ENCODE measurements around the gene ZNG1B.
"Not testable (repeated sequence)": the region's sequence is repeated elsewhere in the genome, so short reads cannot be mapped to it uniquely, and the experiment has no call there.

Gene ZNG1B

DNA sequence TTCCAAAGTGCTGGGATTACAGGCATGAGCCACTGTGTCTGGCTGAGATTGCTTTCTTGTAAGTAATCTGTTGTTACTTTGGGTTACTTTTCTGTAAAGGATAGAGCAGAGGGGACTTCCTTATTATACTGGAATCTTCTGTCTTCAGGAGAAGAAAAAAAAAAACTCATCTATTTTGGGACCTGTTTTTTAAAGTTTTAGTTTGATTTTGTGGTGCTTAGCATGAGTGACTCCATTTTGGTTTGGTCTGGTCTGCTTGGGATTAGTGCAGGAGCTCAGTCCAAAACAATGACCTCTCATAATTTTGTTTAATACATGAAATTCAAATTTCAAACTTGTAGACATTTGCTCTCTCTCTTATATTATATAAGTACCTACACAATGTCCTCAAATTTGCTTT is 4.0 kb upstream of the ZNG1B start:
- not testable (repeated sequence) for H3K4me2 ChIP-seq (ENCODE audit: low read length, poor library complexity, severe bottlenecking); H2BK12ac ChIP-seq (ENCODE audit: low read length in 2 of 2); H3K4me1 ChIP-seq (ENCODE audit: control insufficient read depth, insufficient read depth, low read depth, low read length); H2BK120ac ChIP-seq (ENCODE audit: low read depth, low read length); H3K27ac ChIP-seq (ENCODE audit: low read length, poor library complexity, severe bottlenecking); H3K18ac ChIP-seq (ENCODE audit: low read depth in 1 of 2, low read length in 2 of 2); H3K79me1 ChIP-seq (replicated peaks; ENCODE audit: low read length, poor library complexity, severe bottlenecking); H4K91ac ChIP-seq (ENCODE audit: low read length); H4K8ac ChIP-seq (ENCODE audit: low read length); H2BK5ac ChIP-seq (ENCODE audit: low read depth, low read length, poor library complexity, severe bottlenecking); DNase-seq; H2AK5ac ChIP-seq (ENCODE audit: low read length, severe bottlenecking); H2AFZ ChIP-seq (ENCODE audit: low read depth, low read length); H2BK15ac ChIP-seq (ENCODE audit: low read depth, poor library complexity, severe bottlenecking); H3K23ac ChIP-seq (ENCODE audit: low read length in 2 of 2); H3K14ac ChIP-seq (ENCODE audit: low read length in 2 of 2); H3K27me3 ChIP-seq (ENCODE audit: control insufficient read depth in 1 of 2, insufficient read depth in 1 of 2, low read length in 2 of 2); H3K4me3 ChIP-seq (ENCODE audit: insufficient read depth in 1 of 2, low read depth in 1 of 2, low read length in 2 of 2); H3K36me3 ChIP-seq (ENCODE audit: control insufficient read depth in 1 of 2, insufficient read depth in 2 of 2, low read depth in 1 of 2, low read length in 2 of 2); H3K4ac ChIP-seq (ENCODE audit: low read depth in 1 of 2, low read length in 2 of 2); H3K9me3 ChIP-seq (ENCODE audit: control insufficient read depth, low read length); H3K9ac ChIP-seq (ENCODE audit: low read length)

DNA sequence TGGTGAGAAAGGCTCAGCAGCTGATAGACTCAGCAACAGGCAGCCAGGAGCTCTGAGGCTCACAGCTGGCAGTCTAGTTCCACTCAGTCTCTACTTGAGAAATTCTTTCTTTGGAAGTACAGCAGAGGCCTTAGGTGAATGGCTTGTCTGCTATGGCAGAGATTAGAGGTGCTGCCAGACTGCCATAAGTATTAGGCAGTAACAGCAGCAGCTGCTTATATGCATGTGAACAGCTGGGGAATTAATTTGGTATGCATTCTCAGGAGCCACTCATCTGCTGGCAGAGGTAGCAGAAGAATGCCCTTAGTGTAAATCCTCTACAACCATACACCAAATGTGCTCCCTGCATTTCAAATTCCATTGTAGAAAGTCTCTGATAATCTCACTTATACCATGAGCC is 28.3 kb downstream of the ZNG1B start:
- H3K4me2 ChIP-seq (ENCODE audit: low read length, poor library complexity, severe bottlenecking); H2BK5ac ChIP-seq (ENCODE audit: low read depth, low read length, poor library complexity, severe bottlenecking); H3K27ac ChIP-seq (ENCODE audit: low read length, poor library complexity, severe bottlenecking); H3K27me3 ChIP-seq (ENCODE audit: control insufficient read depth in 1 of 2, insufficient read depth in 1 of 2, low read length in 2 of 2); H3K18ac ChIP-seq (ENCODE audit: low read depth in 1 of 2, low read length in 2 of 2); H3K4me3 ChIP-seq (ENCODE audit: insufficient read depth in 1 of 2, low read depth in 1 of 2, low read length in 2 of 2); H3K4me1 ChIP-seq (ENCODE audit: control insufficient read depth, insufficient read depth, low read depth, low read length); H2BK12ac ChIP-seq (ENCODE audit: low read length in 2 of 2); H3K79me1 ChIP-seq (replicated peaks; ENCODE audit: low read length, poor library complexity, severe bottlenecking); H3K36me3 ChIP-seq (ENCODE audit: control insufficient read depth in 1 of 2, insufficient read depth in 2 of 2, low read depth in 1 of 2, low read length in 2 of 2); H2AK5ac ChIP-seq (ENCODE audit: low read length, severe bottlenecking); H2BK15ac ChIP-seq (ENCODE audit: low read depth, poor library complexity, severe bottlenecking); H3K9me3 ChIP-seq (ENCODE audit: control insufficient read depth, low read length); H2BK120ac ChIP-seq (ENCODE audit: low read depth, low read length); H3K9ac ChIP-seq (ENCODE audit: low read length); H3K14ac ChIP-seq (ENCODE audit: low read length in 2 of 2); H2AFZ ChIP-seq (ENCODE audit: low read depth, low read length); H3K4ac ChIP-seq (ENCODE audit: low read depth in 1 of 2, low read length in 2 of 2); H4K91ac ChIP-seq (ENCODE audit: low read length); H3K23ac ChIP-seq (ENCODE audit: low read length in 2 of 2); DNase-seq; H4K8ac ChIP-seq (ENCODE audit: low read length): not testable (repeated sequence)

DNA sequence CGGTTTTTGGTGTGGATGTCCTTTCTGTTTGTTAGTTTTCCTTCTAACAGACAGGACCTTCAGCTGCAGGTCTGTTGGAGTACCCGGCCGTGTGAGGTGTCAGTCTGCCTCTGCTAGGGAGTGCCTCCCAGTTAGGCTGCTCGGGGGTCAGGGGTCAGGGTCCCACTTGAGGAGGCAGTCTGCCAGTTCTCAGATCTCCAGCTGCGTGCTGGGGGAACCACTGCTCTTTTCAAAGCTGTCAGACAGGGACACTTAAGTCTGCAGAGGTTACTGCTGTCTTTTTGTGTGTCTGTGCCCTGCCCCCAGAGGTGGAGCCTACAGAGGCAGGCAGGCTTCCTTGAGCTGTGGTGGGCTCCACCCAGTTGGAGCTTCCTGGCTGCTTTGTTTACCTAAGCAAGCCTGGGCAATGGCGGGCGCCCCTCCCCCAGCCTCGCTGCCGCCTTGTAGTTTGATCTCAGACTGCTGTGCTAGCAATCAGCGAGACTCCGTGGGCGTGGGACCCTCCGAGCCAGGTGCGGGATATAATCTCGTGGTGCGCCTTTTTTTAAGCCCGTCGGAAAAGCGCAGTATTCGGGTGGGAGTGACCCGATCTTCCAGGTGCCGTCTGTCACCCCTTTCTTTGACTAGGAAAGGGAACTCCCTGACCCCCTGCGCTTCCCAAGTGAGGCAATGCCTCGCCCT is 39.3 kb downstream of the ZNG1B start:
- WGBS, result 26% methylated on average over 4 of the region's 24 CpGs
- H3K4ac ChIP-seq (ENCODE audit: low read depth in 1 of 2, low read length in 2 of 2); H3K79me1 ChIP-seq (replicated peaks; ENCODE audit: low read length, poor library complexity, severe bottlenecking); H3K9ac ChIP-seq (ENCODE audit: low read length); H4K91ac ChIP-seq (ENCODE audit: low read length); H4K8ac ChIP-seq (ENCODE audit: low read length); H3K18ac ChIP-seq (ENCODE audit: low read depth in 1 of 2, low read length in 2 of 2); H3K4me1 ChIP-seq (ENCODE audit: control insufficient read depth, insufficient read depth, low read depth, low read length); H2BK12ac ChIP-seq (ENCODE audit: low read length in 2 of 2); DNase-seq; H2BK5ac ChIP-seq (ENCODE audit: low read depth, low read length, poor library complexity, severe bottlenecking); H3K14ac ChIP-seq (ENCODE audit: low read length in 2 of 2); H3K4me3 ChIP-seq (ENCODE audit: insufficient read depth in 1 of 2, low read depth in 1 of 2, low read length in 2 of 2); H3K9me3 ChIP-seq (ENCODE audit: control insufficient read depth, low read length); H3K27ac ChIP-seq (ENCODE audit: low read length, poor library complexity, severe bottlenecking); H3K23ac ChIP-seq (ENCODE audit: low read length in 2 of 2); H2BK15ac ChIP-seq (ENCODE audit: low read depth, poor library complexity, severe bottlenecking); H2AK5ac ChIP-seq (ENCODE audit: low read length, severe bottlenecking); H3K27me3 ChIP-seq (ENCODE audit: control insufficient read depth in 1 of 2, insufficient read depth in 1 of 2, low read length in 2 of 2); H2BK120ac ChIP-seq (ENCODE audit: low read depth, low read length); H3K36me3 ChIP-seq (ENCODE audit: control insufficient read depth in 1 of 2, insufficient read depth in 2 of 2, low read depth in 1 of 2, low read length in 2 of 2); H3K4me2 ChIP-seq (ENCODE audit: low read length, poor library complexity, severe bottlenecking); H2AFZ ChIP-seq (ENCODE audit: low read depth, low read length): not testable (repeated sequence)

DNA sequence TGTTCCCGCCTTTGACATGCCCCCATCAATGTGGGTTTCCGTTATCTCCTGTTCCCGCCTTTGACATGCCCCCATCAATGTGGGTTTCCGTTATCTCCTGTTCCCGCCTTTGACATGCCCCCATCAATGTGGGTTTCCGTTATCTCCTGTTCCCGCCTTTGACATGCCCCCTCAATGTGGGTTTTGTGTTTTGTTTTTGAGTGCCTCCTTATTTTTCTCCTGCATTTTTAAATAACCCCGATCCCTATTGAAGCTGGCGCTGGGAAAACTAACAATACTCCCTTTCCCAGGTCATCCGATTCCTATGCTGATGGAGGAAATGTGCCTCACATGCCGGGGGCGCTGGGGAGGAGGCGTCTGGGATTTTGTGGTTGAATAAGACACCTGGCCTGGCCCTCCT is 59.0 kb downstream of the ZNG1B start:
- H3K4me2 ChIP-seq (ENCODE audit: low read length, poor library complexity, severe bottlenecking); H3K27me3 ChIP-seq (ENCODE audit: control insufficient read depth in 1 of 2, insufficient read depth in 1 of 2, low read length in 2 of 2); H2BK15ac ChIP-seq (ENCODE audit: low read depth, poor library complexity, severe bottlenecking); H2BK12ac ChIP-seq (ENCODE audit: low read length in 2 of 2); H3K4me3 ChIP-seq (ENCODE audit: insufficient read depth in 1 of 2, low read depth in 1 of 2, low read length in 2 of 2); H3K18ac ChIP-seq (ENCODE audit: low read depth in 1 of 2, low read length in 2 of 2); H3K36me3 ChIP-seq (ENCODE audit: control insufficient read depth in 1 of 2, insufficient read depth in 2 of 2, low read depth in 1 of 2, low read length in 2 of 2); H3K23ac ChIP-seq (ENCODE audit: low read length in 2 of 2); DNase-seq; H2BK120ac ChIP-seq (ENCODE audit: low read depth, low read length); H2BK5ac ChIP-seq (ENCODE audit: low read depth, low read length, poor library complexity, severe bottlenecking); H3K79me1 ChIP-seq (replicated peaks; ENCODE audit: low read length, poor library complexity, severe bottlenecking); H2AFZ ChIP-seq (ENCODE audit: low read depth, low read length); H3K9ac ChIP-seq (ENCODE audit: low read length); H2AK5ac ChIP-seq (ENCODE audit: low read length, severe bottlenecking); H3K4me1 ChIP-seq (ENCODE audit: control insufficient read depth, insufficient read depth, low read depth, low read length); H3K27ac ChIP-seq (ENCODE audit: low read length, poor library complexity, severe bottlenecking); H3K9me3 ChIP-seq (ENCODE audit: control insufficient read depth, low read length); H3K14ac ChIP-seq (ENCODE audit: low read length in 2 of 2); H4K91ac ChIP-seq (ENCODE audit: low read length); H4K8ac ChIP-seq (ENCODE audit: low read length); H3K4ac ChIP-seq (ENCODE audit: low read depth in 1 of 2, low read length in 2 of 2): not testable (repeated sequence)
- WGBS, result 94% methylated on average over 2 of the region's 13 CpGs

All from mesenchymal stem cell (in vitro differentiated cells and primary cell).